NK-92 treated with Interleukin-12 subunit alpha and Interleukin-12 subunit beta, amount 100 ng/mL, for 24 hours (cell line): ENCODE data around the gene CYB5A.

Experiments used
- DNase-seq: peaks from one replicate; lab custom pipeline; 2025; lab: John Stamatoyannopoulos, UW

The CYB5A gene

GRCh38 chr18:74276609-74277008 lies 15.2 kb downstream of the CYB5A start:
- no peak for DNase-seq

DNA sequence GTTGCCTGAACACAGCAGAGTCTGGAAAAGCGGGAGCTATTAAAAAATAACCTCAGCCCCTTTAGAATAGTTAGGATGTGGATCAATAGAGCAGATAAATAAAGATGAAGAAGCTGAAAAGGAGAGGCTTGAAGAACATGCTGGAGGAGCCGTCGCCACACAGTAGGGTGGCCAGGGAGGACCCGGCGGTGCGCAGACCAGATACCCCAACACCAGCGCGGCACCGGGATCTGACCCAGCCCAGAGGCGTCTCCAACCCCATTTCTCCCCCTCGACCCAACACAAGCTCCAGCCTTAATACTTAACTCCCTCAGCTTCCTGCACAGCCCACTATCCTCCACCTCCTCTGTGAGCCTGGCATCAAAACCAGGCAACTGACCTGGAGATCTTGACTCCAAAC lies 16.0 kb downstream of the CYB5A start:
- DNase-seq = no peak

GRCh38 chr18:74274700-74275099 lies 17.1 kb downstream of the CYB5A start:
- DNase-seq = no peak

GRCh38 chr18:74273394-74273793 lies 18.4 kb downstream of the CYB5A start:
- no peak for DNase-seq

DNA sequence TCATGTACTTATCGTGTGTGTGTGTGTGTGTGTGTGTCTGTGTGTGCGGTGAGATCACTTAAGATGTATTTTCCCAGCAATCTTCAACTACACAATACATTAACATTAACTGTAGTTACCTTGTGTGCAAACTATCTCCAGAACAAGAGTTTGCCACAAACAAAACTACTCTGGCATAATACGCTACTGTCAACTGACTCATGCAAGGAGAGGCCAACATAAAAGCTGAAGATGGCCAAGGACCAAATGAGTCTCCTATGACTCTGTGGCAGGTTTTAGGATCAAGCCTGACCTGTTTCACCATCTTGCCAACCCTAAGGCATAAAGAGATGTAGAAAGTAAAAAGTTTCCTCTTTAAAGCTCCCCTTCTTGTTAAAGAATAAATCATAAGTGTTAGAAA lies 20.1 kb downstream of the CYB5A start:
- no peak for DNase-seq

- no peak for DNase-seq
Measured at GRCh38 chr18:74268933-74269620, 22.7 kb downstream of the CYB5A start.

DNA sequence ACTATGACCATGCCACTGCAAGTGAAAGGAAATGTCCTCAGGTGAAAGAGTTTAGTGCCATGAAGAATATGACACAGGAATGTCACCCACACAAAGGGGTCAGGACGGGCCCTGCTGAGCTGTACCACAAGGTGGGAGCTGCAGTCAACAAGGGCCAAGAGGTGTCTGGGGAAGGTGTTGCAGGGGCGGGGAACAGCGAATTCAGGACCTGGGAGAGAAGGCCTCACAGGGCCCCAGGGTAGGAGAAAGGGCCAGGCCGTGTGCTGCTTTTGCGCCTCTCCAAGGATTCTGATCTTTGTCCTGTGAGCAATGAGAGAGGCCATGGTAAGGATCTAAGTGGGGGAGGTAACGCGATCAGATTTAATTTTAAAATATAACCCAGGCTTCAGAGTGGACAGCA lies 23.6 kb downstream of the CYB5A start:
- DNase-seq = no peak

DNA sequence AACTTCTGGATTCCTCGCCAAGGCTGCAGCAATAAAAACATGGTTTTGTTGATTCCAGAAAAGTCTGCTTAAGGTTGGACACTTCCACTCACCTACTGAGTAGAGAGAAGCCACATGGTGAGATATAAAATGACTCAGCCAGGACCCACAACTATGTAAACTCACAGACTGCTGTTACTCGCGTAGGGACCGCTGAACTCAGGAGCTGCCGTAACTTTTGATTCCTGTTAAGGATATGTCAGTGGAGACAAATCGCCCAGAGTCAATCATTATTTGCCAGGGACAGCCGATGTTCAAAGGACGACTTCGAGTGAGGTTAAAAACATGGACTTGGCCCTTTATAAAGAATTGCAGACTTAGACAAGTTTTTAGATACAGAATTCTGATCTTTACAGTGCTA lies 25.6 kb downstream of the CYB5A start:
- DNase-seq = no peak

GRCh38 chr18:74265546-74266098 lies 26.1 kb downstream of the CYB5A start:
- DNase-seq = no peak

DNA sequence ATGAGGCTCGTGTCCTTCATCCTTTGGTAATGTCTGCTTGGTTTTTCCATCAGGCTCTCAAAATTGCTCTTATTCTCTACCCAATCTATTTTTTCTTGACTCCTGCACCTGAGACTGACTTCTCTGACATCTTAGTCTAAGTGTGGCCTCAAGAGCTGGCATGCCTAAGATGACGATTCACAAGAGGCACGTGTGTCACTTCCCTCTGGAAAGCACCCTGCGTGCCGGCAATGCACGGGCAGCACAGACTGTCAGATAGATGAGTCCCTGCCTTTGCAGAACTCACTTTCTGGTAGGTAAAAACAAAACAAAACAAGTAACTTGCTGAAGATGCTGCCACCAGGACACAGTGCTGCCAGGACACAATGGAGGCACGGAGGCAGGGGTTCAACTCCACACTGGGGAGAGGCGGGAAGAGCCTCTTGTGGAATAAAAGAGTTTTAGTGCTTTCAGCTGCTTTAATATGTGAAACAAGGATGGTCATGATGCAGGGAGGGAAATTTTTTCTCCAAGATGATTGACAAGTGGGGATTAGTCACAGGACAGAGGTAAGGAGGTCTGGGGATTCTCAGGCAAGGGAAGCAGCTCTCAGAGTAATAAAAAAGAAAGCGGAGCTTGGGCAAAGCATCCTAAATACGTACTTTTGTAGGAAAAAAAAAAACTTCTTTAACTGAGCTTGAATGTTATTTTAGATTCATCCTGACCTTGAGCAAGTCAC lies 27.3 kb downstream of the CYB5A start:
- DNase-seq = no peak

DNA sequence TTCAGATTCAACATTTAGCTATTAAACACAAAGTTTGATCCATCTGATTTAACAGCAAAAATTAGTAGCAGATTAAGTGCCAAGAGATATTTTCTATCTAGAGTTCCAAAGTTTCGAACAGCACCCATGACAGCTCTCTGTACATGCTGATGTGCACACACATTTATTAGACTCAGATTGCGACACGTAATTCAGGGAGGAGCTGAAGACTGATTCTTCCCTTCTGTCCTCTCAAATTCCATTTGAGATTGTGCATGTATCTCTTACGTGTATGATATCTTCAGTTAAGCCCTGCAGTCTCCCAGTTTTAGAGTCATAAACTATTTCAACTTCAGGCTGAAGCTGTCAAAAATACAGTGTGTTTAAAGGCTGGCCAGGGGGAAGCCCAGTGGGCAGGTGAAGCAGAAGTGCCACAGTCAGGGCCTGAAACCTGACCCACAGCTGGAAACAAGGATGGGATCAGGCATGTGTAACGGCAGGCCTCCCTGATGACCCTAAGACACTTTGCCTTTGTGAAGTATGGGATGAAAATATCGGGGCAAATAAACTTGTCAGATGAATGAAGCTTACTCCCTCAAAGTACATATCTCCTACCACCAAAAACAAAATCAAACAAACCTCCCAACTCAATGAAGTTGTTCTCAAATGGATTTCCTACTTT lies 30.6 kb downstream of the CYB5A start:
- no peak for DNase-seq

- no peak for DNase-seq
Measured at GRCh38 chr18:74259347-74259746, 32.4 kb downstream of the CYB5A start.

GRCh38 chr18:74257083-74257482 lies 34.7 kb downstream of the CYB5A start:
- no peak for DNase-seq

- no peak for DNase-seq
Measured at GRCh38 chr18:74256190-74256589, 35.6 kb downstream of the CYB5A start.

DNA sequence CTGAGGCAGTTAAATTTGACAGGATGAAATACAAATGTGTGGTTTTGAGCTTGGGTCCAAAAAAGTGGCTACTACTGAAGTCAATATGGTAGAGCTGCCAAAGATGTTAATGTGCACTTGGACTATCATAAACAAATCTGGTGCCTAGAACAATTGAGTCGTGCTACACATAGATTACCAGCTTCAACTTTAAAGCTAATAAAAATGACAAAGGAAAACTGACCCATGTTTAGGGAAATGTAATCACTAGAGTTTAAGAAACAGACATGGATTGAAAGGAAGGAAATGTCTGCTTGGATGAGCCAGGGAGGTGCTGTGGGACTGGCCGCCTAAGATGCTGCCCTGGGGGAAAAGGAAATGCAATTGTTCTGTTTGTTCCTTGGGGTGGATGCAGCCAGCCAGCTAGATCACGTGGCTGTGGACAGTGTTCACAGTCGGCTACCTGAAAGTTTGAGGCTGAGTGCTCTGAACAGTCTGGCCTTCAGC lies 36.6 kb downstream of the CYB5A start:
- no peak for DNase-seq

GRCh38 chr18:74252039-74252395 lies 39.7 kb downstream of the CYB5A start:
- no peak for DNase-seq

GRCh38 chr18:74251297-74252038 lies 40.3 kb downstream of the CYB5A start:
- no peak for DNase-seq

GRCh38 chr18:74250131-74250530 lies 41.6 kb downstream of the CYB5A start:
- DNase-seq = no peak

DNA sequence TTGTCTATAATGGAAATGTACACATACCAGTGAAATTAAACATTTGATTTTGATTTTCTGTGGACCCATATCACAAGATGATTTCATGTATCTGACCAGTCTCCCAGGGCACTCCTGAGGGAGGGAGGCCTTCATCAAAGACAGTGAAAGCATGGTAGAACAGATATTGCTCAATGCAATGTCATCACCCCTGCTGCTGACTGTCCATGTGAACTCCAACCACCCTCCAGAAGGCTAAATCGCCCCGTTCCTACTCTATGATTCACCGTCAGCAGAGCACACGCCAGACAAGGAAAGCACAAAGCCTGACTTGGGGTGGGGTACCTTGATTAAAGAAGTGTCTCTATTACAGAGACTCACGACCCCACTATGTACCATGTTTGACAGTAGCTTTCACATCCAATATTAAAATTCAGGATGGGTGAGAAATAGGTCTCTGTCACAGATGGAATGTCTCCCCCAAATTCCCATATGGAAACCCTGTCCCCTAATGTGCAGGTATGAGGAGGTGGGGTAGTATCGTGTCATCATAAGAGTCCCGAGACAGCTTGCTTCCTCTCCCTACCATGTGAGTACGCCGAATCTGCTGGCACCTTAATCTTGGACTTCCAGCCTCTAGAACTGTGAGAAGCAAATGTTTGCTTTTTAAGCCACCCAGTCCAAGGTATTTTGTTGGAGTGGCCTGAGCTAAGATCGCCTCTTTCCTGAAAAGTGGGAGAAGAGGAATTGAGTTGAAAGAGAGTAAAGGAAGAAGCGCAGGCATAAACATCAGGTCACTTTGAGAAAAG lies 42.4 kb downstream of the CYB5A start:
- DNase-seq = no peak

- no peak for DNase-seq
Measured at GRCh38 chr18:74248595-74248994, 43.2 kb downstream of the CYB5A start.

DNA sequence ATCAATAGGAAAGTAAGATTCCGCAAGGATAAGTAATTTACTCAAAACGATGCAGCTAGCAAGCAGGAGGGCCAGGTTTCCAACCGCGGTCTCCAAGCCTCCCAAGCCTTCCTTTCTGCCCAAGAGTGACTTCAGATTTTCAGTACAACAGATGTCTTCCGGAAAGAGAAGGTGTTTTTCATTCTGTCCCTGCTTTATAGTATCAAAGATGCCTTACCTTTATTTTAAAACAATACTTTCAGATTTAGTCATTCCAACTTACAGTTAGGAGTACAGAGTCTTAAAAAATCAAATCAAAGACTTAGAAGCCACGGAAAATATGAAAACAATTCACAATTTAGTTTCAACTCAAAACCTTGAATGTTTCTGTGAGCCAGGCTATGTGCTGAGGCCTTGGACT lies 43.6 kb downstream of the CYB5A start:
- DNase-seq = no peak
